H9 (cell line): ENCODE results near the gene RARG. TPM values are rescaled to one million over a fixed set of nuclear protein-coding genes. Genes with fewer than 3 reads are reported as not detected.

Source experiments
- DNase-seq: peaks from one replicate; pipeline ENCODE4 v3.0.0-alpha.2; 2017
- H2AFZ ChIP-seq: one replicate; pipeline ENCODE4 v1.6.1; 2013; ENCODE audit warnings: mild to moderate bottlenecking, low read length, control low read depth, moderate library complexity
- H2AK5ac ChIP-seq: 2 replicates; pipeline ENCODE4 v1.6.1; 2013; ENCODE audit warnings: low read length, control low read depth, mixed read lengths; ENCODE audit not compliant: insufficient read length
- H2BK120ac ChIP-seq: one replicate; pipeline ENCODE4 v1.6.1; 2013; ENCODE audit warnings: low read depth, mild to moderate bottlenecking, low read length, control low read depth, inconsistent platforms; ENCODE audit not compliant: poor library complexity, severe bottlenecking
- H2BK12ac ChIP-seq: 2 replicates; pipeline ENCODE4 v1.6.1; 2013; ENCODE audit warnings: low read length, control low read depth, mixed read lengths, low read depth; ENCODE audit not compliant: insufficient read length
- H2BK15ac ChIP-seq: 2 replicates; pipeline ENCODE4 v1.6.1; 2013; ENCODE audit warnings: low read depth, low read length, control low read depth
- H2BK20ac ChIP-seq: one replicate; pipeline ENCODE4 v1.6.1; 2013; ENCODE audit warnings: low read depth, mild to moderate bottlenecking, low read length, control low read depth, inconsistent platforms; ENCODE audit not compliant: poor library complexity, severe bottlenecking
- H2BK5ac ChIP-seq: 2 replicates; pipeline ENCODE4 v1.6.1; 2013; ENCODE audit warnings: low read length, control low read depth, mixed read lengths; ENCODE audit not compliant: insufficient read length
- H3K14ac ChIP-seq: 2 replicates; pipeline ENCODE4 v1.6.1; 2013; ENCODE audit warnings: low read length, control low read depth; ENCODE audit not compliant: insufficient read depth
- H3K18ac ChIP-seq: 2 replicates; pipeline ENCODE4 v1.6.1; 2013; ENCODE audit warnings: low read depth, mild to moderate bottlenecking, mixed read lengths, low read length, control low read depth; ENCODE audit not compliant: insufficient read length
- H3K23ac ChIP-seq: 2 replicates; pipeline ENCODE4 v1.6.1; 2013; ENCODE audit warnings: low read length, control low read depth, mixed read lengths, low read depth; ENCODE audit not compliant: insufficient read length
- H3K23me2 ChIP-seq: 2 replicates; pipeline ENCODE4 v1.6.1; 2013; ENCODE audit warnings: low read depth, mild to moderate bottlenecking, mixed read lengths, low read length, control low read depth; ENCODE audit not compliant: insufficient read length, poor library complexity, severe bottlenecking
- H3K27ac ChIP-seq: 2 replicates; pipeline ENCODE4 v1.5.1; 2013; ENCODE audit warnings: low read length, control low read depth, mixed read lengths, low read depth; ENCODE audit not compliant: insufficient read length
- H3K27me3 ChIP-seq: 2 replicates; pipeline ENCODE4 v1.6.1; 2013; ENCODE audit warnings: low read length, control low read depth, inconsistent platforms; ENCODE audit not compliant: insufficient read depth
- H3K4ac ChIP-seq: 2 replicates; pipeline ENCODE4 v1.6.1; 2013; ENCODE audit warnings: low read depth, mild to moderate bottlenecking, control low read depth, inconsistent platforms, low read length, moderate library complexity
- H3K4me1 ChIP-seq: 2 replicates; pipeline ENCODE4 v1.6.1; 2013; ENCODE audit warnings: low read length, control low read depth, inconsistent platforms; ENCODE audit not compliant: insufficient read depth
- H3K4me2 ChIP-seq: 2 replicates; pipeline ENCODE4 v1.6.1; 2013; ENCODE audit warnings: low read length, control low read depth, mixed read lengths; ENCODE audit not compliant: insufficient read length, insufficient read depth
- H3K56ac ChIP-seq: 2 replicates; pipeline ENCODE4 v1.6.1; 2013; ENCODE audit warnings: low read depth, mild to moderate bottlenecking, mixed read lengths, low read length, control low read depth; ENCODE audit not compliant: insufficient read length
- H3K79me1 ChIP-seq: 2 replicates; pipeline ENCODE4 v1.6.1; 2013; ENCODE audit warnings: low read depth, mild to moderate bottlenecking, moderate library complexity, low read length, control low read depth, inconsistent platforms; ENCODE audit not compliant: insufficient read depth, poor library complexity, severe bottlenecking
- H3K79me2 ChIP-seq: 2 replicates; pipeline ENCODE4 v1.6.1; 2013; ENCODE audit warnings: low read length, control low read depth, inconsistent platforms; ENCODE audit not compliant: insufficient read depth
- H3K9ac ChIP-seq: 2 replicates; pipeline ENCODE4 v1.6.1; 2013; ENCODE audit warnings: low read length, control low read depth, mixed read lengths; ENCODE audit not compliant: insufficient read length; ENCODE audit errors: extremely low read depth
- H3K9me3 ChIP-seq: one replicate; pipeline ENCODE4 v1.6.1; 2013; ENCODE audit warnings: low read depth, low read length, inconsistent platforms; ENCODE audit not compliant: control insufficient read depth
- H3T11ph ChIP-seq: one replicate; pipeline ENCODE4 v1.6.1; 2013; ENCODE audit warnings: mild to moderate bottlenecking, low read length, control low read depth, inconsistent platforms
- H4K20me1 ChIP-seq: one replicate; pipeline ENCODE4 v1.6.1; 2013; ENCODE audit not compliant: control insufficient read depth, insufficient read length, insufficient read depth
- H4K5ac ChIP-seq: 2 replicates; pipeline ENCODE4 v1.6.1; 2013; ENCODE audit warnings: low read depth, mild to moderate bottlenecking, mixed read lengths, low read length, control low read depth; ENCODE audit not compliant: insufficient read length
- H4K8ac ChIP-seq: replicated peaks from 2 replicates; pipeline ENCODE4 v1.6.1; 2013; ENCODE audit warnings: low read length, control low read depth, mixed read lengths, low read depth; ENCODE audit not compliant: insufficient read length
- H4K91ac ChIP-seq: 2 replicates; pipeline ENCODE4 v1.6.1; 2013; ENCODE audit warnings: low read depth, mild to moderate bottlenecking, moderate library complexity, mixed read lengths, low read length, control low read depth; ENCODE audit not compliant: insufficient read length
- H3K27ac Mint-ChIP-seq, 3 experiments: 2 replicates in 2 of 3; 3 replicates in 1 of 3; pipeline ENCODE4 v1.8.0; 2020 to 2021; ENCODE audit warnings: mixed read lengths in 3 of 3, mild to moderate bottlenecking in 1 of 3, moderate library complexity in 1 of 3
- H3K27me3 Mint-ChIP-seq: 2 replicates; pipeline ENCODE4 v1.8.0; 2021; ENCODE audit warnings: low read depth, mild to moderate bottlenecking, moderate library complexity, mixed read lengths
- H3K36me3 Mint-ChIP-seq, 3 experiments: 2 replicates in 2 of 3; 3 replicates in 1 of 3; pipeline ENCODE4 v1.8.0; 2020 to 2021; ENCODE audit warnings: low read depth in 3 of 3, mixed read lengths in 3 of 3; ENCODE audit not compliant: insufficient read depth in 1 of 3
- H3K4me1 Mint-ChIP-seq, 2 experiments: 2 replicates each; pipeline ENCODE4 v1.8.0; 2020; ENCODE audit warnings: mixed read lengths in 2 of 2
- H3K4me3 Mint-ChIP-seq, 2 experiments: 2 replicates in 1 of 2; 3 replicates in 1 of 2; pipeline ENCODE4 v1.8.0; 2020 to 2021; ENCODE audit warnings: mild to moderate bottlenecking in 2 of 2, mixed read lengths in 2 of 2, moderate library complexity in 1 of 2
- H3K9me3 Mint-ChIP-seq, 2 experiments: 2 replicates in 1 of 2; 3 replicates in 1 of 2; pipeline ENCODE4 v1.8.0; 2020; ENCODE audit warnings: mild to moderate bottlenecking in 2 of 2, mixed read lengths in 2 of 2, moderate library complexity in 1 of 2
- CTCF ChIP-seq: fragments of 200-600 bp; sonication (generic); conservative IDR thresholded peaks from 3 replicates; pipeline ENCODE4 v1.8.0; 2021; ENCODE audit warnings: antibody characterized with exemption, mild to moderate bottlenecking
- WGBS: extraction: QIAGEN DNeasy Blood & Tissue Kit; methylation state at CpG from one replicate; pipeline ENCODE4 v1.1.7; 2013; ENCODE audit warnings: missing lambda C conversion rate, low lambda C conversion rate, mixed read lengths; ENCODE audit not compliant: insufficient read length; ENCODE audit errors: extremely low coverage; 5-methylcytosine and 5-hydroxymethylcytosine counted together
- total RNA-seq: library from RNA; stranded (reverse); gene quantifications from 2 replicates; pipeline ENCODE4 v1.2.1, GENCODE V29; 2021

RARG gene
- total RNA-seq, 1 experiment from 2014 or later: 43.7 TPM

- no peak for TF ChIP-seq CTCF
- no peak overlapping the region for H3K4ac ChIP-seq
- no peak overlapping the region for H4K5ac ChIP-seq
- H3K23ac ChIP-seq: no peak overlapping the region
- no peaks in the 10 kb centered on the region for H4K20me1 ChIP-seq
- peaks cover 3% of the 10 kb centered on the region; the same call in 1 of the 2 replicates for H3K27me3 ChIP-seq
- Mint-ChIP-seq H3K4me3 (peak overlapping the region; percentile 86 to 94), H3K27me3 (peaks cover 17% of the 10 kb centered on the region), H3K9me3 (no peaks in the 10 kb centered on the region; a peak in 2 of 5 replicates), H3K4me1 (peaks cover 75 to 77% of the 10 kb centered on the region in 2 experiments), H3K36me3 (peaks cover under 1 to 24% (median 18%) of the 10 kb centered on the region in 3 experiments; a peak in 6 of 7 replicates), H3K27ac (peak overlapping the region in 2 of 3 experiments; percentile 92 to 98; a peak in 4 of 7 replicates)
- H3K9me3 ChIP-seq: no peaks in the 10 kb centered on the region
- peaks cover 22% of the 10 kb centered on the region for H3K23me2 ChIP-seq
- H3K4me2 ChIP-seq: peak overlapping the region; percentile 99
- peak overlapping the region; percentile 16 for H3K9ac ChIP-seq
- no peak overlapping the region for H3K27ac ChIP-seq
- no peak overlapping the region for H3K56ac ChIP-seq
- H2BK20ac ChIP-seq: no peak overlapping the region
- peak; percentile 33 for DNase-seq
- no peak overlapping the region for H4K91ac ChIP-seq
- no peak overlapping the region for H2AK5ac ChIP-seq
- H3K4me1 ChIP-seq: peaks cover 37% of the 10 kb centered on the region; the same call in 1 of the 2 replicates
- no peaks in the 10 kb centered on the region for H3K79me1 ChIP-seq
- no peak overlapping the region for H3K14ac ChIP-seq
- no peak overlapping the region for H2BK120ac ChIP-seq
- no peak overlapping the region for H2BK5ac ChIP-seq
- no peak overlapping the region for H2BK12ac ChIP-seq
- peaks cover 4% of the 10 kb centered on the region; the same call in 1 of the 2 replicates for H3K79me2 ChIP-seq
- no peak overlapping the region for H4K8ac ChIP-seq
- no peak overlapping the region for H3K18ac ChIP-seq
- no peak overlapping the region for H3T11ph ChIP-seq
- H2BK15ac ChIP-seq: no peak overlapping the region
- H2AFZ ChIP-seq: no peak overlapping the region
- WGBS: no CpG with 5 or more reads among the region's 30 CpGs
These were observed 13.3 kb downstream of the RARG start for GRCh38 chr12:53218551-53219291.
